DND-41 (cell line): ENCODE results near the gene SGCG.

Experiments
- CTCF ChIP-seq: IDR thresholded peaks from 2 replicates; pipeline ENCODE4 v1.5.1; 2012; ENCODE audit warnings: borderline replicate concordance, low read length, moderate library complexity, mild to moderate bottlenecking; ENCODE audit not compliant: poor library complexity, severe bottlenecking; ENCODE audit errors: extremely low read depth
- EZH2 ChIP-seq: IDR thresholded peaks from 3 replicates; pipeline ENCODE4 v1.6.1; 2012; ENCODE audit warnings: borderline replicate concordance, low read depth, mild to moderate bottlenecking, moderate library complexity, low read length, inconsistent platforms; ENCODE audit not compliant: severe bottlenecking

DNA sequence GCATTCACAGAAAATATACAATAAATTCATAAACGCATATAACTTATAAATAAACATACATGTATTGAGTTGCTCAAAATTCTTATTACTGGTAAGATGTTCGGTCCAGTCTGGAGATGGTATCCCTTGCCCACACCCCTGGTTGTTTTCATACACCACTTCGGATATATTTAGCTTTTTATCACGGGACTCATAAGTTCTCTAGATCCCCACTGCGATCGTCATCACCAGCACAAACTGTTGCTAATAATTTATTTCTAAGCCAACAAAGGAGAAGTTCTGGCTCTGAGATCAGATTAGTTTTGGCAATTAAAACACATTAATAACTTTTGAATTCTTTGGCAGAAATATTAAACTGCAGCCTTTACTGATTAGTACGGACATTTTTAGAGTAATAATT lies 23.0 kb upstream of the SGCG start:
- TF ChIP-seq EZH2 (no peak), CTCF (no peak)
